HEK293T (cell line): ENCODE measurements around the gene NR5A1.

Experiments used
- CTCF ChIA-PET: fragments of 350-600 bp; formaldehyde crosslinking; extraction: SDS; loops from one replicate; lab custom pipeline; 2021; ENCODE audit warnings: antibody characterized with exemption, inconsistent platforms; lab: Yijun Ruan, JAX
- POLR2A ChIA-PET: fragments of 350-600 bp; formaldehyde crosslinking; extraction: SDS; loops from one replicate; lab custom pipeline; 2020; ENCODE audit warnings: antibody characterized with exemption, inconsistent platforms; lab: Yijun Ruan, JAX
- DNase-seq: peaks from one replicate; pipeline ENCODE4 v3.0.0; 2012; ENCODE audit warnings: mixed read lengths; ENCODE audit errors: extremely low spot score
- ARNT ChIP-seq: fragments of 450-650 bp; IDR thresholded peaks from 2 replicates; pipeline ENCODE4 v1.6.1; 2017; ENCODE audit warnings: mild to moderate bottlenecking
- BHLHE40 ChIP-seq: fragments of 450-650 bp; IDR thresholded peaks from 2 replicates; pipeline ENCODE4 v1.6.1; 2016; ENCODE audit warnings: mild to moderate bottlenecking, moderate library complexity, borderline replicate concordance
- CTBP1 ChIP-seq: fragments of 450-650 bp; IDR thresholded peaks from 2 replicates; pipeline ENCODE4 v1.6.1; 2016; ENCODE audit warnings: borderline replicate concordance
- ELF4 ChIP-seq: fragments of 450-650 bp; IDR thresholded peaks from 2 replicates; pipeline ENCODE4 v1.6.1; 2017; ENCODE audit warnings: antibody characterized with exemption
- FOXA1 ChIP-seq: fragments of 450-650 bp; IDR thresholded peaks from 2 replicates; pipeline ENCODE4 v1.6.1; 2016; ENCODE audit warnings: mild to moderate bottlenecking
- FOXK2 ChIP-seq: fragments of 450-650 bp; IDR thresholded peaks from 2 replicates; pipeline ENCODE4 v1.6.1; 2016; ENCODE audit warnings: mild to moderate bottlenecking
- FOXM1 ChIP-seq: fragments of 450-650 bp; IDR thresholded peaks from 2 replicates; pipeline ENCODE4 v1.6.1; 2017; ENCODE audit warnings: mild to moderate bottlenecking, borderline replicate concordance
- HDGF ChIP-seq: fragments of 450-650 bp; IDR thresholded peaks from 2 replicates; pipeline ENCODE4 v1.6.1; 2017; ENCODE audit warnings: antibody characterized with exemption, borderline replicate concordance
- L3MBTL2 ChIP-seq: fragments of 450-650 bp; conservative IDR thresholded peaks from 2 replicates; pipeline ENCODE4 v1.6.1; 2016; ENCODE audit warnings: mild to moderate bottlenecking
- LEF1 ChIP-seq: fragments of 450-650 bp; IDR thresholded peaks from 2 replicates; pipeline ENCODE4 v1.6.1; 2017; ENCODE audit warnings: mild to moderate bottlenecking, borderline replicate concordance
- NFRKB ChIP-seq: fragments of 450-650 bp; IDR thresholded peaks from 2 replicates; pipeline ENCODE4 v1.6.1; 2016; ENCODE audit warnings: mild to moderate bottlenecking, moderate library complexity
- SP1 ChIP-seq: fragments of 450-650 bp; IDR thresholded peaks from 2 replicates; pipeline ENCODE4 v1.6.1; 2017
- SUZ12 ChIP-seq: fragments of 450-650 bp; IDR thresholded peaks from 2 replicates; pipeline ENCODE4 v1.6.1; 2016; ENCODE audit warnings: mild to moderate bottlenecking
- TARDBP ChIP-seq: fragments of 450-650 bp; IDR thresholded peaks from 2 replicates; pipeline ENCODE4 v1.6.1; 2016
- ZNF384 ChIP-seq: fragments of 450-650 bp; IDR thresholded peaks from 2 replicates; pipeline ENCODE4 v1.6.1; 2016
- TF ChIP-seq, protein P1 (sequence below): fragments of 450-650 bp; IDR thresholded peaks from 2 replicates; pipeline ENCODE4 v1.6.1; 2016

NR5A1 gene

GRCh38 chr9:124490004-124490403 is 17.2 kb downstream of the NR5A1 start:
- TF ChIP-seq SP1 = no peak
- TF ChIP-seq FOXK2 = no peak
- no peak for TF ChIP-seq NFRKB
- no peak for TF ChIP-seq ZNF384
- TF ChIP-seq SUZ12 = no peak
- TF ChIP-seq ARNT = no peak
- TF ChIP-seq, protein P1, sequence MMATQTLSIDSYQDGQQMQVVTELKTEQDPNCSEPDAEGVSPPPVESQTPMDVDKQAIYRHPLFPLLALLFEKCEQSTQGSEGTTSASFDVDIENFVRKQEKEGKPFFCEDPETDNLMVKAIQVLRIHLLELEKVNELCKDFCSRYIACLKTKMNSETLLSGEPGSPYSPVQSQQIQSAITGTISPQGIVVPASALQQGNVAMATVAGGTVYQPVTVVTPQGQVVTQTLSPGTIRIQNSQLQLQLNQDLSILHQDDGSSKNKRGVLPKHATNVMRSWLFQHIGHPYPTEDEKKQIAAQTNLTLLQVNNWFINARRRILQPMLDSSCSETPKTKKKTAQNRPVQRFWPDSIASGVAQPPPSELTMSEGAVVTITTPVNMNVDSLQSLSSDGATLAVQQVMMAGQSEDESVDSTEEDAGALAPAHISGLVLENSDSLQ = no peak
- TF ChIP-seq ELF4 = no peak
- no peak for TF ChIP-seq FOXM1
- no peak for TF ChIP-seq HDGF
- no peak for TF ChIP-seq BHLHE40
- TF ChIP-seq LEF1 = no peak
- CTCF ChIA-PET = no interaction called here
- POLR2A ChIA-PET = no interaction called here
- DNase-seq = no peak

GRCh38 chr9:124489222-124489621 is 18.0 kb downstream of the NR5A1 start:
- TF ChIP-seq FOXK2 (no peak), ELF4 (no peak), FOXA1 (no peak), ZNF384 (no peak), CTBP1 (no peak), SP1 (no peak)
- no peak for DNase-seq
- CTCF ChIA-PET = no interaction called here
- POLR2A ChIA-PET = no interaction called here

DNA sequence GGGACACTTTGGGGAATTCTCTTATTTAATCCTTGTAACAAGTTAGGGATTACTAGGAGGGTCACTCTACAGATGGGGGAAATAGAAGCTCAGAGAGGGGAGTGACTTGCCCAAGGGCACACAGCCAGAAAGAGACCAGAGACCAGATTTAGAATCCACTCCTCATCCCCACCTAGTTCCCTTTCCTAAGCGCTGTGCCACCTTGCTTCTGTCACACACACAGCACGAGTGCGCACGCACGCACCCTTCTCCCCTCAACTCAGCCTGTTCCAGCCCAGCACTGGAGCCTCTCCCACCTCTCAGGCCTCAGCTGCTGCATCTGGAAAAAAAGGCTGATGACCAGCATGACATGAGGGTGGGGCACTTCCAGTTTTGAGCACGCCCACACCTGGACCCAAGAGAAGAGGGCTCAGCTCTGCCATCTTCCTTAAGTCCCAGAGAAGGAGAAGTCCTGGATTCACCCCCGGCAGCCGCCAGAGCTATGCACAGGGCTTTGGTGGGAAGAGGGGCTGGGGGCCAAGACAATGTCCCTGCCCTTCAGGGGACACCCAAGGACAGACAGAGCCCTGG is 18.5 kb downstream of the NR5A1 start:
- POLR2A ChIA-PET = no interaction called here
- CTCF ChIA-PET = no interaction called here
- no peak for DNase-seq
- no peak for TF ChIP-seq ELF4
- TF ChIP-seq FOXA1 = no peak

DNA sequence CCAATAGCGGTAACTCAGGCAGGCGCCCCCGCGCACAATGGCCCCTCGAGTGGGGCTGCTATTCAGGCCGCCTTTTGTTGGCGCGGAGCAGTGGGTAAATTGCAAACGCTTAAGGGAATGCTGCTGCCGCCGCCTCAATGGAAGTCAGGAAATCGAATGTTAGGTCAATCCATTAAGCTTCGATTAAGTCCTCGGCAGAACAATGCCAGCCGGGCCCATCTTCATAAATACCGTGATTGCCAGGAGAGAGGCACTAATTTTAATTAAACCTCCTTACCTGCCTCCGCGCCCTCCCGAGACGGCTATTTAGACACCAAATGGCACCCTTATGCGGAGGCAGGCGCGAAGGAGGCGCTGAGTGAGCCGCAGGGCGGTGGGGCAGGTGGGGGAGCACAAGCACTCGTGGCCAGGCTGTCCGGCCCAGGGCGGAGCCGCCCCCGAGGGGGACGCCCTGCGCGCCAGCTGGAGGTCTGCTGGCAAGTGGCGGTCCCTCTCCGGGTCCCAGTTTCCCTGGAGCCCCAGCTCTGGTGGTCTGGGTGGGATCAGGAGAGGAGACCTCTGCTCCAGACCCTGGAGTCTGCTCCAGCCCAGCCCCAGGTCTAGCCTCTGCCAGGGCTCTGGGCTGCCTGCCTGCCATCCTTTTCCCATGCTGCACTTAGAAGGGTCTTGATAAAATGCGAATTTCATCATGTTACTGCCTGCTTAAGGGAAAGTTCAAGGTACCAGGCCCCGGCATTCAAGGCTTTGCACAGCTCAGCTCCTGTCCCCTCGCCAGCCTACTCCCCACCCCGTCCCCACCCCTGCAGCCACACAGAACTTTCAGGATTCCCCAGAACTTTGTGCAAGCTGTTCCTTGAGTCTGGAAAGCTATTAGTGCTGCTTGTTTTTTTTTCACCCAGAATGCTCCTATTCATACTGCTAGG is 19.7 kb downstream of the NR5A1 start:
- no peak for DNase-seq
- TF ChIP-seq L3MBTL2 (no peak), LEF1 (no peak), FOXA1 (no peak), NFRKB (no peak), FOXK2 (no peak), ELF4 (no peak), SUZ12 (no peak), TARDBP (no peak), SP1 (no peak), ARNT (no peak), CTBP1 (no peak), HDGF (no peak), ZNF384 (no peak), FOXM1 (no peak), BHLHE40 (no peak)
- TF ChIP-seq, protein P1 = no peak
- ChIA-PET POLR2A (no interaction called here), CTCF (no interaction called here)

DNA sequence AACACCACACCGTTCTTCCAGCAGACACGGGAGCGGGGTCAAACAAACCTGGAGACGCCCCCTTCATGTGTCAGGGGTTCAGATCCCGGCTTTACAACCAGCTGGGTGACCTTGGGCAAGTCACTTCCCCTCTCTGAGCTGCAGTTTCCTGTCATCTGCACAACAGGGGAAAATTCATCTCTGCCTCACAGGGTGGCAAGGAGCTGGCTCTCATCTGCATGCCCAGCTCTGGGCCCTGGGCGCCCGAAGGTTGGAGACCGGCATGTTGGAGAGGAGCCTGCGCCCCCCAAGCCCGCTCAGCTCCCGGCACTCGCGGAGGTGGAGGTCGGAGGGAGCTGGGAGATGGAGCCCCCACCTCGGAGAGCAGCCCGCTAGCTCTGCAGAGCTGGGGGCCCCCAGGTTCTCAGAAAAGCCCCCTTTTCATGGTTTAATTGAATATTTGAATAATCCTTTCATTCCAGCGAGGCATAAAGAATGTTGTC is 20.4 kb downstream of the NR5A1 start:
- ChIA-PET POLR2A (no interaction called here), CTCF (no interaction called here)
- DNase-seq = no peak
- no peak for TF ChIP-seq CTBP1
- no peak for TF ChIP-seq SP1
- no peak for TF ChIP-seq FOXM1
- TF ChIP-seq ZNF384 = no peak
- no peak for TF ChIP-seq FOXA1
- TF ChIP-seq HDGF = no peak
- TF ChIP-seq L3MBTL2 = no peak
- TF ChIP-seq, protein P1 = no peak
- TF ChIP-seq FOXK2 = no peak
- TF ChIP-seq TARDBP = no peak
- no peak for TF ChIP-seq ARNT
- no peak for TF ChIP-seq ELF4
- no peak for TF ChIP-seq LEF1
- no peak for TF ChIP-seq NFRKB
- no peak for TF ChIP-seq SUZ12

DNA sequence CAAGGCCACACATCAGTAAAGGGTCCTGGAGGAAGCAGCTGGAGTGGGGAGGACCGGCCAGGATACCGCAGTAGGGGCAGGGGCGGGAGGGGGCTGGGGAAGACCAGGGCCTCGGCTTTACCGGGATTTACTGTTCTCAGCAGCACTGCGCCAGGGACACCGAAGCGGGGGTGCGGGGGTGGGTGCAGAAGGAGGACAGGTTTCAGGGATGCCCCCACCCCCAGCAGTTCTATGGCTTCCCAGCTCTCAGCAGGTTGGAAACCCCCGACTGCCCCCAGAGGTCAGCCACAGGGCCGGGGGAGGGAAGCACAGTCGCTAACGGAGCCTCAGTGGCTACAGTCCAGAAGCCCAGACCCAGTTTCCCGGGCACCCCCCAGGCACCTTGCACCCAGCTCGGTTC is 21.3 kb downstream of the NR5A1 start:
- CTCF ChIA-PET = no interaction called here
- no peak for DNase-seq
- TF ChIP-seq HDGF = no peak
- TF ChIP-seq FOXK2 = no peak
- TF ChIP-seq FOXM1 = no peak
- TF ChIP-seq LEF1 = no peak
- no peak for TF ChIP-seq ELF4
- TF ChIP-seq CTBP1 = no peak
- TF ChIP-seq NFRKB = no peak
- TF ChIP-seq, protein P1 = no peak
- no peak for TF ChIP-seq BHLHE40
- no peak for TF ChIP-seq SP1
- TF ChIP-seq ZNF384 = no peak
- no peak for TF ChIP-seq ARNT
- no peak for TF ChIP-seq FOXA1
- no peak for TF ChIP-seq SUZ12
- no peak for TF ChIP-seq TARDBP
- no peak for TF ChIP-seq L3MBTL2
- POLR2A ChIA-PET = no interaction called here
